Astrocyte of the cerebellum (primary cell): Measurements from ENCODE around the gene ZNF385C.
A peak's percentile ranks its signal among the peaks of the same experiment; 100 is the strongest.

ENCODE experiments used
- DNase-seq: peaks from one replicate; pipeline ENCODE4 v3.0.0-alpha.2; 2011; ENCODE audit warnings: low read depth
- H3K4me3 ChIP-seq: 2 replicates; pipeline ENCODE4 v1.5.1; 2011; ENCODE audit warnings: mild to moderate bottlenecking, low read depth, low read length, moderate library complexity
- CTCF ChIP-seq: IDR thresholded peaks from 2 replicates; pipeline ENCODE4 v1.5.1; 2012; ENCODE audit warnings: low read length, low read depth, moderate library complexity, mild to moderate bottlenecking; ENCODE audit errors: missing control alignments
- in situ Hi-C: cut with HindIII; loops from 2 replicates; pipeline ENCODE4 v1.10.0; 2017; ENCODE audit warnings: low sequenced_read_pairs

ZNF385C gene

DNA sequence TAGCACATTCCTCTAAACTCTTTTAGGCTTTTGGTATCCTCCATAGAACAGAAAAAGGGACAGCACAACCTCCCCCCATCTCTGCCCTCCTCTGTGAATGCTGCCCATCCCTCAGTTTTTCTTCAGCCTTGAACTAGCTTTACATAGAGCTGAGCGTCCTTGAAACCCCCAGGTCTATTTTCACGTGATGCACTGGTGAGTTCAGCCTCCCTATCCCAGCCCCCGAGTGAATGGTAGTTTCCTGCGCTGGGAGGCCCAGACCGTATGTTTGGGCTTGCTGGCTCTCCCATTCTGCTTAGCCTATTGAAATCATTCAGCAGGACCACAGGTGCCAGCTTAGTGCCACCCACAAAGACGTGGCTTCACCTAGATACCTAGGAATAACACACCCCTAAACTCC is 22.5 kb downstream of the ZNF385C start:
- H3K4me3 ChIP-seq, result no peak overlapping the region
- DNase-seq, result no peak
- no peak for TF ChIP-seq CTCF
- in situ Hi-C loops, result no loop called here

DNA sequence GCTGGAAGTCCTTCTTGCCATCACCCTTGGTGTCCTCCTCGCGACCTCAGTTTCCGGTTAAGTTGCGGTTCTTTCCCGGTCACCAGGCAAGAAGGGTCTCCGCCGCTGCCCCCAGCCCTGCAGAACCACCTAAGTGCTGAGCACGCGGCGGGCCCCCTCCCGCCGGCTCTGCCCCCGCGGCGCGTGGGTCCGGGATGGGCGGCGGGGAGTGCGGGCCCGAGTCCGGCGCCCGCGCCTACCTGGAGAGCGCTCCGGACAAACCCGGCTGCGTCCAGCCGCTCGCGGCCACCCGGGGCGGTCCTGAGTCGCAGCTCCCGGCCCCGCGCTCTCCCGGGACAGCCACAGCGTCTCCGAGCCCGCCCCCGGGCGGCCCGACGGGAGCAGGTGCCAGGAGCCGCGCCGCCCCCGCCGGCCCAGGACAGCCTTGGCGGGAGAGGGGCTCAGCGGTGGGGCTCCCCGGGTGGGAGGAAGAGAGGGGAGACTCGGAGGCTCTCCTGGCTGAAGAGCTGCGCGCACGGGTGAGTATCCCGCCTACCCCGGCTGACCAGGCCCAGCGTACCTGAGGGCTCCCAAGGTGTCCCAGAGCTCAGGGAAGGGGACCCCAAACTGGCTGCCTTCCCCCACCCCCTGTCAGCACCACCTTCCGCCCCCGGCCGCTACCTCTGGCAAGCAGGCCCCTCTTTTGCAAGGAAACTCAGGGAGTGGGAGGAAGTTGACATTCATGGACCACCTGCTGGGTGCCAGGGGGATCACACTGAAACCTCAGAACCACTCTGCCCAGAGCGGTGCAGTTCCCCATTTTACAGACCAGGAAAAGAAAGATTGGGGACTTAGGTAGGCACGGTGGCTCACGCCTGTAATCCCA is 25.7 kb downstream of the ZNF385C start:
- in situ Hi-C loops, result no loop called here
- no peak for DNase-seq

GRCh38 chr17:42071810-42072209 is 26.5 kb downstream of the ZNF385C start:
- no peak for DNase-seq
- in situ Hi-C loops, result no loop called here
- H3K4me3 ChIP-seq, result no peak overlapping the region
- no peak for TF ChIP-seq CTCF

More for the DNA sequence above, 25.7 kb downstream of the ZNF385C start:
- peak overlapping the region; percentile 10 for H3K4me3 ChIP-seq
- peak; percentile 8 for TF ChIP-seq CTCF

GRCh38 chr17:42068979-42069378 is 29.3 kb downstream of the ZNF385C start:
- no peak for TF ChIP-seq CTCF
- DNase-seq, result no peak
- H3K4me3 ChIP-seq, result no peak overlapping the region
- in situ Hi-C loops, result no loop called here

DNA sequence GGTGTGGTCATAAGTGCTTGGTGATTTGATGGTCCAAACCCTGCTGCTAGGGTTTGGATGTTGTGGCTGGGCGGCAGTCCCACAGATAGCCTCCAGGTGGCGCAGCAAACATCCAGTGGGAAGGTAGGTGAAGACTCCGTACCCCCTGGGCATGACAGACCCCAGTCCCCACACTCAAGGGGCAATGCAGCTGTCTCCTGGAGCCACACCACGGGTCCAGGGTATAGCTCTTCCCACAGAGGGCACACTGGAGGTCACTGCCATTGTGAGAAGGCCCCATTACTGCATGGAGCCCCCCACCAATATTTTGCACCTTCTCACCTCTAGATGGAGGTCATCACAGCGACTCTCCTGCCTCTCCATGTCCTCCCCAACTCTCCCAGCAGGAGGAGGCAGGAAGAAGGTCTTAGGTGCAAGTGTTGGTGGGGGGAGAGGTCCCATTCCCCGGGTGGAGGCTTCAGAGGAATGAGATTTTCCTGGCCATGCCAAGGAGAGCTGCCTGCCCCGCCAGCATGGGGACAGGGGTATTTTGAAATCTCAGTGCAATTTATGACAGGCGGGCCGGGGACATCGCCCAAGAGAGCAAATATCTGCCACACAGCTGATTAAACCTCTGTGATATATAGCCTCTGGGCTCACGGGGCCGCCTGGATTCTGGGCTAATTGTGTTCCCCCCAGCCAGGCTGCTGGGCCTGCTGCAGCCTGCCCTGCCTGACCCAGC is 30.7 kb downstream of the ZNF385C start:
- peak; percentile 9 for DNase-seq
- in situ Hi-C loops, result no loop called here
- no peak overlapping the region for H3K4me3 ChIP-seq
- peak; percentile 89 for TF ChIP-seq CTCF

GRCh38 chr17:42065201-42065600 is 33.1 kb downstream of the ZNF385C start:
- DNase-seq, result no peak
- in situ Hi-C loops, result no loop called here
- TF ChIP-seq CTCF, result no peak

More at GRCh38 chr17:42065201-42065600, 33.1 kb downstream of the ZNF385C start:
- H3K4me3 ChIP-seq, result no peak overlapping the region
